Measurements from ENCODE around the gene YTHDF1.
"Not testable (repeated sequence)": the region's sequence is repeated elsewhere in the genome, so short reads cannot be mapped to it uniquely, and the experiment has no call there.

Gene YTHDF1

DNA sequence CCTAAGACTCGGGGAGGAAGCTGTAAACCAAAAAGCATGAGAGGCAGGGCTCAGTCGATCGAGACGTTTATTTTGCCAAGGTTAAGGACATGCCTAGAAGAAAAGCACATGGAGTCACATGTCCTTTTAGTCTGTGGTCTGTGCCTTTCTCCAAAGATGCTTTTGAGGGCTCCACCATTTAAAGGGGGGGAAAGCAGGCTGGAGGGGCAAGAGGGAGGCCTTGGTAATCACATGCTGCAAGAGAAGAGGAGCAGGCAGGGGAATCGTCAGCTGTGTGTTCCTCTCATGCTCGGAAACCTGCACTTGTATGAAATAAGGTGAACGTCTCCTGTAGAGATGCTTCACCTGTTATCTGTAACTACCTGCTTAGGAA is 9.1 kb upstream of the YTHDF1 start:
- no peak for DNase-seq

DNA sequence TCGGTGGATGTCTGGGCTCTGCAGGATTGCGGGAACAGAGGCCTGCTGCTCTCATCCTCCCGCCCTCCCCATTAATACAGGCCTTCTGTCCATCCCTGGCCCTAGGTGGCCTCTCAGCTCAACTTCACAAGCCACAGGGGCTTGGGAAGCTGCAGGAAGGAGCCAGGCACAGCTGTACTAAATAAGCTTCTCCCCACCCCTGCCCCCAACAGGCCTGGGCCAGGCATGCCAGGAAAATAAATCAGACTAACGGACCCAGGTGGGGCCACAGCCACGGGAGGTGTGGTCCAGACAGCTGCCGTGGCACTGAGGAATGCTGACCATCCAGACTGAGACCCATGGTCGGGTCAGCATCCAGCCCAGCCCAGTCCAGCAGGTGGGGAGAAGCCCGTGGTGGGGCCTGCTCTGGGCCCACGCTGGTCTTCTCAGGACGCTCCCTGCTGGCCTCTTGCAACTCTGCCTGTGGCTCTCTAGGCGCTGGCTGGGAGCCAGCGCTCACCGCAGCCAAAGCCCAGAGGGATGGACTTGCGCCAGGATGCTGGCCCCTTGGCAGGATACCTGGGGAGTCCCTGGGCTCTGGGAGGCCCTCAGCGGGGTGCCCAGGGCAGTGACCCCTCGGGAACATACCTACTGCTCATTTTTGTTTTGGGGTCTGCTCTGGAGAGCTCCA is 8.6 kb upstream of the YTHDF1 start:
- DNase-seq = no peak

DNA sequence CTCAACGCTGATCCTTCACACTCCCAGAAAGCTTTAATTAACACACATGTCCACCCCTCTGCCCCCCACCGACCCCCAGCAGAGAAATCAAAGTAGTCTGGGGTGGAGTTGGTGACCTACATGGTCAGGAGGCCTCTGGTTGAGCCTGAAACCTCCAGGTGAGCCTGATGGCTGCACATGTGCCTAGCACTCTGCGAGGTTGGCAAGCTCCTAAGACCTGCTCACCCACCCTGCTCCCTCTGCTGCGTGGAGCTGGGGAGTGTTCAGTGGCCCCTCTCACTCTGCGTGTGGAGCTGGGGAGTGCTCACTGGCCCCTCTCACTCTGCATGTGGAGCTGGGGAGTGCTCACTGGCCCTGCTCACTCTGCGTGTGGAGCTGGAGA is 7.9 kb upstream of the YTHDF1 start:
- DNase-seq = no peak

DNA sequence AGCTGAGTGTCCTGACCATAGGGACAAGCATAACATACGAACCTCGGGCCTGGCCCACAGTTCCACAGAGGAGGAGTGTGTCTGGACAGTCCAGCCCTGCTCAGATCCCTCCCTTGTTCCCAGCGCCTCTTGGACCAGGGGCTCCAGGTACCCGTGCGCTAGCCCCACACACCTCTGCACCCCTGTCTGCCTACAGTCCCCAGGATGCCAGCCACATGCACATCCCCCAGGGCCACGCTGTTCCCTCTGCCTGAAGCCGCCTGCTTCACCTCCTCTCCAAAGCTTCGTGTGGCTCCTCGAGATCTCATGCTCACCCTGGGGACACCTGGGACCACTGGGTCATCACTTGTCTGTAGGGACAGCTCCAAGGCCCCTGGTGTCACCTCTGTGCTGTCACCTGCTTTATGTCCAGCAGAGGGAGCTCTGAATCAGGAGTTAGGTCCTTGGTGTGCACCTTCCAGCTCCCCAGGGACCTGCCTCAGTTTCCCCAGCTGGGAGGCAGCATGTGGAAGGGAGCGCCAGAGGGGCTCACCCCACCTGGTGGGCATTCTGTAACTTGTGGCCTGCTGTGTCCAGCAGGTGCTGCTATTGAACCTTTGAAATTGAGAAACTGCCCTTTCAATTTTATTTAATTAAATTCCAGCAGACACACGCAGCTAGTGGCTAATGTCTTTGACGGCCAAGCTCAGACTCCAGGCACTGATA is 7.3 kb upstream of the YTHDF1 start:
- no peak for DNase-seq

DNA sequence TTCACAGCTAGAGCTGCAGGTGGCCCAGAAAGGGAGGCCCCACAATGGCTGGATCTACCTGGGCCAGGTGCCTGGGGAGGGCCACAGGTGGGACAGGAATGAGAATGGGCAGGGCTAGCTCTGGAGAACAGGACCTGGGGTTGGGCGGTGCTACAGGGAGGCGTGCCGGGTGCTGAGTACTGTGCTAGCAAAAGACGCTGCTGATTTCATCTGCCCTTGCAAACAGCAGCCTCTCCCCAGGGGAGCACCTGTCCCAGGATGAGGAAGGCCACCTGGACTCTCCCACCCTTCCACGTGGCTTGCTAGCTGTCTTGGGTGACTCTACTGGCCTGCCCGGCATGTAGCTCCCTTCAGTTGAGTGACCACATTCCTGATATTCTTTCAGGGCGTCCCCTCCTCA is 6.6 kb upstream of the YTHDF1 start:
- DNase-seq = no peak

DNA sequence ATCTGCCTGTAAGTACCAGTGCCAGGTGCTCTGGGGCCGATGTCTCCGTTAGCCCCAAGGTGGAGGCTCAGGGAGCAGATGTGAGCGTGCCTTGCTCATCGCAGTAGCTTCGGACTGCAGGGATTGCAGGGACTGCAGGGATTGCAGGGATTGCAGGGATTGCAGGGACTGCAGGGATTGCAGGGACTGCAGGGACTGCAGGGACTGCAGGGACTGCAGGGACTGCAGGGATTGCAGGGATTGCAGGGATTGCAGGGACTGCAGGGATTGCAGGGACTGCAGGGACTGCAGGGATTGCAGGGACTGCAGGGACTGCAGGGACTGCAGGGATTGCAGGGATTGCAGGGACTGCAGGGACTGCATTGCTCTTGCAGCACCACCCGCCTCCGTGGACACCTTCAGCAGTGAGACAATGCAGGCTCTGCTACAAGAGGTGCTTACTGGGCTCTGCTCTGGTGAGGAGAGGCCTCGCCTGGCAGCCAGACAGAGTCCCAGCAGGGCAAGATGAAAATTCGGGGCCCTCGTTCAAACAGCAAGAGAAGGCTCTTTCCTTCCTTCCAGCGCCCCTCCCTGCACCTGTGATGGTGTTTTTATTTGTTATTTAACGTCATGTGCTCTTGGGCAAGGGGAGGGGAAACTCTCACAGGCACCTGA is 5.6 kb upstream of the YTHDF1 start:
- not testable (repeated sequence) for DNase-seq

DNA sequence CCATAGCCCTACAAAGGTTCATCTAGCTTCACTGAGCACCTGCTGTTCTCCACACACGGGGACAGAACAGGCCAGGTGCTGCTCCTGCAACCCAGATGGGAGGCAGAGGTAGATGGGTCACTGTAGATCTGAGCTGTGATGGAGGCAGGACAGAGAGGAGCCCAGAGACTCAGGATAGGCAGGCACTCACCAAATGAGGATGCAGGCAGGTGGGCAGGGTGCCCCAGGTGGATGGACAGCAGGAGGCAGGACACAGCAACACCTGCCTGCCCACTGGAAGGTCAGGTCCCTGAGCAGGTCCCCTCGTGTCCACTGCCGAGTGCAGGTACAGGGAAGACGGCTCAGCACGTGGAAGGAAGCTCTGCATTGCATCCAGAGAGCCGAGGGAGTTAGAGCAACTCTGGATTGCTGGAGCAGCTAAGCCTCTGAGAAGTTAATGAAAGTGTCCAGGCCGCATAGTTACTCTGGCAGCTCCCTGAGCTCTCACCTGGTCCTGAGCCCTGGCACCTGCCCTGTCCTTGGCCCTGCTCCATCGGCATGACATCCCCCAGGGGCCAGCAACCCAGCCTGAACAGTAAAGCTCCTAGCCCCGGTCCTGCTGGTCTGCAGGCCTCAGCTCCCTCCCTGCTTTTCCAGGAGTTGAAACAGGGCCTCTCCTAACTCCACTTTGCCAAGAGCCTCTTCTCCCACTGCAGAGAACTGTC is 4.9 kb upstream of the YTHDF1 start:
- DNase-seq = no peak

DNA sequence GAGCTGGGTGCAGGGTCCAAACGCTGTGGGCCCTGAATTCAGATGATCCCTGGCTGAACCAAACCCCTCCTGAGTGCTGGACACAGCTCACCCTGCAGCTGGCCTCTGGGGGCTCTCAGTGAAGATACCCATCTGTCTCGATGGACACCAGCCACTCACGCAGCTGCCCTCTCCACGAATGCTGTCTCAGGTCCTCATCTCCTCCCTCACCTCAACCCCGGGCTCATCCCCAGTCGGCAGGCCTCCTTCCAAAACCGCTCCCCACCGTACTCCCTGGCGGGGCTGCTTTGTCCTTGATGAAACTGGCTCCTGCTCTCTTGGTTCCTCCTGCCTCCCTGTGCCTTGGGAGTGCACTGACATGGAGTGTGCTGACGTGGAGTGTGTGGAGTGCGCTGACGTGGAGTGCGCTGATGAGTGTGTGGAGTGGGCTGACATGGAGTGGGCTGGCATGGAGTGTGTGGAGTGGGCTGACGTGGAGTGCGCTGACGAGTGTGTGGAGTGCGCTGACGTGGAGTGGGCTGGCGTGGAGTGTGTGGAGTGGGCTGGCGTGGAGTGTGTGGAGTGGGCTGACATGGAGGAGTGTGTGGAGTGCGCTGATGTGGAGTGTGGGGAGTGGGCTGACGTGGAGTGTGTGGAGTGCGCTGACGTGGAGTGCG is 4.1 kb upstream of the YTHDF1 start:
- DNase-seq = no peak

DNA sequence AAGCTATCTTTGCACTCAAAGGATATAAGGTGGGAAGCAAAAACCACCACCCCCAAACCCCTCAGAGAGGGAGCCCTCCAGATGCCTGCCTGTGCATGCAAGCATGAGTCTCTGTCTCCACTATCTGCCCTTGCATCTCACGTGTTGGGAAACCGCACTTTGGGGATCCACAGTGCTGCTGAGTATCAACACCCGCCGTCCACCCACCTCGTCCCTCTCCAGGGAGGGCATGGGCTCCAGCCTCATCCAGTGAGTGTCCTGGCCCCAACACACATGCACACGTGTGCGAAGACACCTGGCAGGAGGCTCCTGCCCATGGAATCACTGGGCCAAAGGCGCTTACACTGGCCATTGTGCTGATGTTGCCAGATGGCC is 3.5 kb upstream of the YTHDF1 start:
- no peak for DNase-seq

DNA sequence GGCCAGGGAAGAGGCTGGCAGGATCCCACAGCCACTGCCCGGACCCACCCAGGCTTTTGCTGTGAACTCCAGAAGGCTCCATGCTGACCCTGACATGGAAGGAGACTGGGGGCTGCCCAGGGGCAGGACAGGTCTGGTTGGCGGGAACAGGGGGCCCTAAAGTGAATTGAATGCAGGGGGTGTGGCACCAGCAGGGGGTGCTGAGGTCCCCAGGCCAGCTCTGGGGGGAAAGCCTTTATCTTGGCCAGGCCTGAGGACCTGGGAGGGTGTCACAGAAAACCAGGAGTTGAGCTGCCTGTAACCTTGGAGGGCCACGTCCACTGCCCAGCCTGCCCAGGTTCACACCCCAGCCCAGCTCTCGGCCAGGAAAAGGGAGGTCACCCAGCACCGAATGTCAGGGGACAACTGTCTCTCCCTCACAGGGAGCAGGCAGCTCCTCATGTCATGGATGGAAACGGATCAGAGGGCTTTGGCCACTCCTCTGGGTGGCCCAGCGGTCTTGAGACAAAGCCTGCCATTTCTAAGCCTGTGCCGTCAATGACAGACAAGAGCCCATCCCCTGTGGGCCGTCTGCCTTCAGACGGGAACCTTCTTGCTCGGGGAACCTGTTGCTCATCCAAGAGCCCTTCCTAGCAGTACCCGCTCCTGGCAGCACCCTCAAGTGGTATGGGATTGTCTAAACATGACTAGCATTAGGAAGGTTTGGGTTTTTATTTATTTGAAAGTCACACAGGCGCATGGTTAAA is 2.9 kb upstream of the YTHDF1 start:
- DNase-seq = no peak

DNA sequence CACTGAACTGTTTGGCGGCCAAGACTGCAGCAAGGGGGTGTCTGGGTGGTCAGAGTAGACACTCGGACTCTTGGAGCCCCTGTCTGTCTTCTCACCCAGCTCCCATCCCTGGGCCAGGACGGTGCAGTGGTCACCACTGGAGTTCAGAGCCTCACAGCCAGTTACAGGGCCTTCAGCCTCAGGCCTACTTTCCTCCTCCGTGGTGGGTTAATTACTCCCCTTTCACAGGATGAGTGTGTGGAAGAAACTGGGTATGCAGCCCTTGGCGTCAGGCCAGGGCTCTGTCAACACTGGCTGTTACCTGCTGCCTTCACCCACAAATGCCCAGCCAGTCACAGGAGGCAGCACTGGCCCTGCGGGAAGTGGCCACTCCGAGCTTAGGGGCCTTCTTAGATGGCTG is 1.8 kb upstream of the YTHDF1 start:
- DNase-seq = no peak

DNA sequence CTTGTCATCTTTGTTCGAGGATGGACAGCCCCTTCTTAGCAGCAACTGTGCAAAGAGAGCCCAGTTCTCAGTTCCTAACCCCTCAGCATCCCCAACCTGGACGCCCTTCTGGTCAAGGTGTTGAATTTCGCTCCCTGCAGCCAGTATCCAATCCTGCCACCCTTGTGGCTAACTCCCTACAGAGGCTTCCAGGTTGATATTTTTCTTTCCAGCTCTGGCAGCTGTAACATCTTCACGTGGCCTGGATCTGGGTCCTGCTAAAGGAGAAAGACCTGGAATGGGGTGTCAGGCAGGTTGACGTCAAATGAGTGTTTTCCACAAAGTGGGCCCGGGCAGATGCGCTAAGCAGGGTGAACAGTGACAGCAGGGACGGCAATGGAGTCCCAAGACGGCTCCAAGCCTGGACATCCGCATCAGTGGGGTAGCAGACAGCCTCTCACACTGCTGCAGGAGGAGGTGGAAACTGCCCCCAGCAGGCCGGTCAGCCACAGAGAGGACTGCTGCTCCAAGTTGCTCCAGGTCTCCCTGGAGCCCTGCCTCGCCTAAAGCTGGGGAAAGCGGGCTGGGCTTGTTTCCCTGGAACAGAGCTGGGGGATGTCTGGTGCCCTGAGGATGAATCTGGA is 1.0 kb upstream of the YTHDF1 start:
- no peak for DNase-seq

DNA sequence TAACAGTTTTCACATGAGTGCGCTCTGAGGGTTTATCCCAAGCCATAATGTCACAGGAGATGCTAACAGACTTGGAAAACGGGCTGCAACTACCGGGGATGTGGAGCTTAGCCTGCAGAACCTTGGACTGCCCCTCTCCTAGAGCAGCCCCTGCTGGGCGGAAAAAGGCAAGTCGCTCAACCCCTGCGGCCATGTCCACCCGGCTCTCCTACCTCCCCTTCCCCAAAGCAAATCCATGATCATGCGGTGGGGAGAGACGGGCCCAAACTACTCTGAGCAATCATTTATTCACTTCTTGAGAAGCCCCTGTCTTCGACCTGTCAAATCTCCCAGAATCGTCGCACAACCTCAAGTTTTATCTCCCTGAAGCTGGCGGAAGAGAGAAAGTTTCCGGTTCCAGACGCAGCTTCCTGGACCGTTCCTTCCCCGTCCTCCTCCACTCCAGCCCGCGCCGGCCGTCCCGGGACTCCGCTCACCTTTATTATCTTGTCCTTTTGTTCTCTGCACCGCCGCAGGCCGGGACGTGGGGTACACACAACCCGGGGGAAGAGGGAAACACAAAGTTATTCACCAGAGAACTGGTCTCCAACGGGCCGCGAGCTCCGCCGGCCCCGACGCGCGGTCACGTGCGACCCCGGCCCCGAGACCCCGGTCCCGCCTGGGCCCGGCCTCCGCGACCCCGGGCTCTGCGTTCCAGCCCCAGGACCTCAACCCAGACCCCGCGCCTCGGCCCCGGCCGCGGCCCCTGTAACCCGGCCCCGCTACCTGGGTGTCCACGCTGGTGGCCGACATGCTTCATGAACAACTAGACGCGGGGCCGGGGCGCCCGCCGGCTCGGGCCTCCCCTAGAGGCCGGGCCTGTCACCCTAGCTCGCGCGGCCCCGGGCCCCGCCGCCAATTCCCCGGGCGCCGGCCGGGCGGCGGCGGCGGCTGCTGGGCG is 560 bp downstream of the YTHDF1 start:
- peak; percentile 95 for DNase-seq

DNA sequence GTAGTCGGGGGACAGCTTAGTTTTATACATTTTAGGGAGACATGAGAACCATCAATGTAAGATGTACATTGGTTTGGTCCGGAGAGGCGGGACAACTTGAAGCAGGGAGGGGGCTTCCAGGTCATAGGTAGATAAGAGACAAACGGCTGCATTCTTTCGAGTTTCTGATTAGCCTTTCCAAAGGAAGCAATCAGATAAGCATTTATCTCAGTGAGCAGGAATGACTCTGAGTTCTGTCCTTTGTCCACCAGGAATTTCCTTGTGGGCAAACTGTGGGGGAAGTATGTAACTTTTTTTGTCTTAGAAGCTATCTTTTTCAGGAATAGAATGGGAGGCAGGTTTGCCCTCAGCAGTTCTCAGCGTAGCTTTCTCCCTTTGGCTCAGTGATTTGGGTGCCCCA is 1.4 kb downstream of the YTHDF1 start:
- DNase-seq = no peak

DNA sequence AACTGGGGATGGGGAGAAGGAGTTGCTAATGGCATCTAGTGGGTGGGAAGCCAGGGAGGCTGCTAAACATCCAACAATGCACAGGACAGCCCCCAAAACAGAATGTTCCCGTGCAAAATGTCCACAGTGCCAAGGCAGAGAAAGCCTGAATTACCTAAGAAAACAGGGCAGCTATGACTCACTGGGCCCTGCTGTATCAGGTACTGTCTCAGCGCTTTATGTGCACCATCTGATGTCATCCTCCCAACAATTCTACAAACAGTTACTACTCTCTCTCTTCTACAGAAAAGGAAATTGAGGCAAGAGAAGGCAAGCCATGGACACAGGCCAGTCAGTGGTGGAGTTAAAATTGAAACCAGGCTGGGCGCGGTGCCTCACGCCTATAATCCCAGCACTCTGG is 3.1 kb downstream of the YTHDF1 start:
- no peak for DNase-seq

DNA sequence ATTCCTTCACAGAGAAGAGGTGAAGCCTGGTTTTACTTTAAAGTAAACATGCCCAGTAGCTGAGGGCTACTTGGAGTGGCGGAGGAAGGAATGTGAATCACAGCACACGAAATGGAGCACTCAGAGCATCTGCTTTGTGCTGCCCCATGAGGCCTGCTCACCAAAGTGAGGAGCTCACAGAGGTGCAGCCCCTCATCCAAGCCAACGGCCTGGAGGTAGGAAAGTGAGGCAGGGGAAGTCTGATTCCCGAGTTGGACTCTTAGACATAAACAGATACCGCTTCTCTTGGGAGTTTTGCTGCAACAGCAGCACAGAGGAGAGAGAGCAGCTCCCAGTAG is 3.6 kb downstream of the YTHDF1 start:
- no peak for DNase-seq

DNA sequence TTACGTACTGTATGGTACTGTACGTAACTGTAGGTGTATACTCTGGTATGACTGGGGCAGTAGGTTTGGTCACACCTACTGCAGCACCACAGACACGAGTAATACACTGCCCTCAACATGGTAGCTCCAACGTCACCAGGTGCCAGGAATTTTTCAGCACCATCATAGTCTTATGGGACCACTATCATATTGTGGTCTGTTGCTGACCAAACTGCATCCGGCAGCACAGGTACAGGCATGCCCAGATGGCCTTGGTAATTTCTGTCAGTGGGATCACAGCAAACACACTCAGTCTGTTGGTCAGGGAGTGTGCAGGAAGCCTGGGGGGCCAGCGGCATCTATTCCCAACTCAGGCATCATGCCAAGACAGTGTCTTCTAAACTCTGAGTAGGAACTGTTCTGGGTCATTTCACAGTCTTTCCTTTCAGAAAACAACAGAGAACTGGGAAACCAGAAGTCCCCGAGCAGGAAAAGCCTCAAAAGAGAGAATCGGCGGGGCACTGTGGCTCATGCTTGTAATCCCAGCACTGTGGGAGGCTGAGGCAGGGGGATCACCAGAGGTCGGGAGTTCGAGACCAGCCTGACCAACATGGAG is 5.8 kb downstream of the YTHDF1 start:
- DNase-seq = no peak

DNA sequence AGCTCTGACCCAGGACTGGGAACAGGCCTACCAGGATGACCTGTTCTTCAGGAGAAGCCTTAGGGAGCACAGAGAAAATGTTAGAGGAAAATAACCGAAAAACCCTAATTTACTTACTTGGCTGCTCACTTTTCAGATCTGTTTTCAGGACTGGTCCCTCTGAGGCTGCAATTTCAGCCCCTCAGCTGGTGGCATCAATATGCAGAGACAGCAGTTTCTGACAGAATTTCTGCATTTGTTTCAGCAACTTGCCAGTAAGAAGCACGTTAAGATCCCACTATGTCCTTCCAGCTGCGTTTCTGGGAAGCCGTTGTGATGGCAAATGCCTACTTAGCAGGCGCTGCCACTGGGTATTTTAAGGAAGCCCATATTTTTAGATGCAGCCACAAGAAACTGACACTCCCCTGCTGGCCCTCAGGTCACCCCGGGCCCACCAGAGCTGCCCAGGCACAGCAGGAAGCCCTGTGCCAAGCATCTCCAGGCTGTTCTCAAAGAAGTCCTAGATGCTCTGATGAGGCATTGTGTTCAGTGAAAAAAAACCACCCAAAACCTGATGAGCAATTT is 7.5 kb downstream of the YTHDF1 start:
- no peak for DNase-seq

DNA sequence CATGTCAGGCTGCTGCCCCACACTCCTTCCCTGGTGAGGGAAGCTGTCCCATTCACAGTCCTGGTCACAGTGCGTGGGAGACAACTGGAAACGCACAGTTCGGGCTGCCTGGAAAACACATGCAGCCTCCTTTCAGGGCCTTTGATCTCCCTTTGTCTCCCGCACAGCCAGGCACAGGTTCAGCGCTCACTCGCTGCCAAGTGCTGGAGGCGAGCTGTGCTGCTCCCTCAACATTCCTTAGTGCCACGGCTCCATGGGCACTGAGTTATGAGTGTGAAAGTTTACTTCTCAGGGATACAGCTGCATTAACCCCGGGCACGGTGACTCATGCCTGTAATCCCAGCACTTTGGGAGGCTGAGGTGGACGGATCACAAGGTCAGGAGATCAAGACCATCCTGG is 9.1 kb downstream of the YTHDF1 start:
- DNase-seq = no peak

DNA sequence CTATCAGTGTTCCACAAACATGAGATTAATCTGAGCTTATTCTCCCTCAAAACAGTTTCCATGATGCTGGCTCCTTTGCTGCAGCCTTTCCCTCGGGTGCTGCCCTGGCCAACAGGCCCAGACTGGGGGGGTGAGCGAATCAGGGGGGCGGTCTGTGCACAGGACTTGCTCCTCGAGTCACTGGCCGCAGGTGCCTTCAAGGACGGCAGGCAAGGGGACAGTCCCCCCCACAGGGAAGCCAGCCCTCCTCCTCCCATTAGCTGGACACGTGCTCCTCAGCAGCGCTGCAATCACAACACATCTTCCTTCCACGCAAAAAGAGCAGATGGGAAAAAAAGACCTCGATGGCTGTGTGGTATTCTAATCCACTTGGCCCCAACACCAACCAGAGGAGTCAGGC is 10.0 kb downstream of the YTHDF1 start:
- DNase-seq = no peak
